SU-DHL-6 (cell line): ENCODE measurements around the gene MYRF.

Experiments
- H2AFZ ChIP-seq: fragments of 200-600 bp; sonication (generic); 2 replicates; pipeline ENCODE4 v1.6.1; 2014; ENCODE audit warnings: low read depth, mild to moderate bottlenecking, moderate library complexity, mixed read lengths, antibody characterized with exemption, low read length; ENCODE audit not compliant: severe bottlenecking
- H3F3A ChIP-seq: fragments of 200-600 bp; shearing (Covaris generic); 2 replicates; pipeline ENCODE4 v1.6.0; 2016; ENCODE audit warnings: antibody characterized with exemption, mild to moderate bottlenecking; ENCODE audit not compliant: insufficient read depth
- H3K27ac ChIP-seq: fragments of 200-600 bp; sonication (generic); 2 replicates; pipeline ENCODE4 v1.5.1; 2016; ENCODE audit warnings: low read depth, mild to moderate bottlenecking, low read length, moderate library complexity, mixed read lengths
- H3K27me3 ChIP-seq: fragments of 200-600 bp; sonication (generic), shearing (Covaris generic); 2 replicates; pipeline ENCODE4 v1.6.0; 2014; ENCODE audit warnings: mild to moderate bottlenecking, low read length
- H3K36me3 ChIP-seq: fragments of 200-600 bp; sonication (generic); 2 replicates; pipeline ENCODE4 v1.6.1; 2014; ENCODE audit warnings: mild to moderate bottlenecking, low read length, mixed read lengths
- H3K4me2 ChIP-seq: fragments of 300-600, 200-600 bp; shearing (Covaris generic), sonication (generic); 2 replicates; pipeline ENCODE4 v1.6.0; 2014; ENCODE audit warnings: low read length, low read depth, mild to moderate bottlenecking; ENCODE audit not compliant: poor library complexity, severe bottlenecking
- H3K4me3 ChIP-seq: fragments of 200-600 bp; sonication (generic); 2 replicates; pipeline ENCODE4 v1.5.1; 2014; ENCODE audit warnings: antibody characterized with exemption, low read length, mild to moderate bottlenecking, mixed read lengths; ENCODE audit not compliant: insufficient read depth, poor library complexity, severe bottlenecking
- H3K79me2 ChIP-seq: fragments of 200-600 bp; sonication (generic); 2 replicates; pipeline ENCODE4 v1.6.1; 2014; ENCODE audit warnings: mild to moderate bottlenecking, low read length, moderate library complexity; ENCODE audit not compliant: insufficient read depth
- H3K9ac ChIP-seq: fragments of 200-600 bp; sonication (generic); 2 replicates; pipeline ENCODE4 v1.7.0; 2014; ENCODE audit warnings: mild to moderate bottlenecking, low read length
- H3K9me2 ChIP-seq: fragments of 200-600 bp; sonication (generic); replicated peaks from 2 replicates; pipeline ENCODE4 v1.6.1; 2014; ENCODE audit warnings: low read length; ENCODE audit not compliant: insufficient read depth
- H3K9me3 ChIP-seq: fragments of 200-600 bp; sonication (generic); 2 replicates; pipeline ENCODE4 v1.6.1; 2014; ENCODE audit warnings: low read length, mixed read lengths; ENCODE audit not compliant: insufficient read depth
- H4K20me1 ChIP-seq: fragments of 200-600 bp; sonication (generic); 2 replicates; pipeline ENCODE4 v1.6.1; 2014; ENCODE audit warnings: low read depth, mild to moderate bottlenecking, antibody characterized with exemption, low read length, moderate library complexity, mixed read lengths
- CTCF ChIP-seq: fragments of 200-600 bp; sonication (generic); IDR thresholded peaks from one replicate; pipeline ENCODE4 v1.5.1; 2017; ENCODE audit warnings: antibody characterized with exemption, mild to moderate bottlenecking, low read length, moderate library complexity; ENCODE audit not compliant: insufficient read depth, poor library complexity, severe bottlenecking
- EZH2phosphoT487 ChIP-seq: fragments of 200-600 bp; sonication (generic), shearing (Covaris generic); conservative IDR thresholded peaks from 2 replicates; pipeline ENCODE4 v1.6.1; 2018; ENCODE audit warnings: mild to moderate bottlenecking, antibody characterized with exemption, low read length, moderate library complexity, mixed read lengths

Gene MYRF

GRCh38 chr11:61769946-61770683, 17.7 kb downstream of the MYRF start:
- no peaks in the 10 kb centered on the region for H3F3A ChIP-seq
- no peak overlapping the region for H3K4me2 ChIP-seq
- no peaks in the 10 kb centered on the region for H3K36me3 ChIP-seq
- no peaks in the 10 kb centered on the region for H3K27me3 ChIP-seq
- H3K9me2 ChIP-seq = no peaks in the 10 kb centered on the region
- H4K20me1 ChIP-seq = no peaks in the 10 kb centered on the region
- no peaks in the 10 kb centered on the region for H3K9me3 ChIP-seq
- TF ChIP-seq EZH2phosphoT487 (no peak), CTCF (no peak)
- H3K9ac ChIP-seq = no peak overlapping the region
- H3K27ac ChIP-seq = no peak overlapping the region
- no peak overlapping the region for H3K4me3 ChIP-seq
- H2AFZ ChIP-seq = no peak overlapping the region
- H3K79me2 ChIP-seq = no peaks in the 10 kb centered on the region

- Histone ChIP-seq H3K4me2 (no peak overlapping the region), H3K4me3 (no peak overlapping the region), H3F3A (no peaks in the 10 kb centered on the region), H3K27ac (no peak overlapping the region), H3K79me2 (no peaks in the 10 kb centered on the region), H2AFZ (no peak overlapping the region), H3K36me3 (no peaks in the 10 kb centered on the region), H3K9me3 (no peaks in the 10 kb centered on the region), H3K9ac (no peak overlapping the region), H3K27me3 (no peaks in the 10 kb centered on the region), H3K9me2 (no peaks in the 10 kb centered on the region), H4K20me1 (no peaks in the 10 kb centered on the region)
- TF ChIP-seq CTCF (no peak), EZH2phosphoT487 (no peak)
Measured at GRCh38 chr11:61771195-61771894, 18.9 kb downstream of the MYRF start.

- Histone ChIP-seq H3K79me2 (no peaks in the 10 kb centered on the region), H3K27ac (no peak overlapping the region), H3K27me3 (no peaks in the 10 kb centered on the region), H4K20me1 (no peaks in the 10 kb centered on the region), H2AFZ (no peak overlapping the region), H3K9me3 (no peaks in the 10 kb centered on the region), H3K4me3 (no peak overlapping the region), H3F3A (no peaks in the 10 kb centered on the region), H3K9ac (no peak overlapping the region), H3K36me3 (no peaks in the 10 kb centered on the region), H3K4me2 (no peak overlapping the region), H3K9me2 (no peaks in the 10 kb centered on the region)
- TF ChIP-seq CTCF = no peak
- TF ChIP-seq EZH2phosphoT487 = no peak
Measured at GRCh38 chr11:61771985-61772455, 19.6 kb downstream of the MYRF start.
